ENCODE results near the gene HNRNPH2.

Gene HNRNPH2

GRCh38 chrX:101385026-101385684 lies 22.9 kb upstream of the HNRNPH2 start:
- Histone ChIP-seq H3K4me3 (ENCODE audit: low read length) (no peak overlapping the region), H3K27ac (ENCODE audit: low read length) (no peak overlapping the region), H3K4me1 (ENCODE audit: control insufficient read depth, low read depth, low read length) (peaks cover 15% of the 10 kb centered on the region), H3K9me3 (ENCODE audit: control insufficient read depth, low read depth, low read length) (no peaks in the 10 kb centered on the region), H3K9ac (ENCODE audit: low read length) (no peak overlapping the region), H3K36me3 (ENCODE audit: control insufficient read depth, low read depth, low read length) (no peaks in the 10 kb centered on the region), H3K27me3 (ENCODE audit: control insufficient read depth, insufficient read depth, low read length) (no peaks in the 10 kb centered on the region)

GRCh38 chrX:101385795-101386541 lies 22.1 kb upstream of the HNRNPH2 start, which contains the start of gene BTK:
BTK (minus strand) TSS chrX:101386191; CDS start chrX:101375284, 10,907 bp downstream.
- Histone ChIP-seq H3K4me1 (ENCODE audit: control insufficient read depth, low read depth, low read length) (peaks cover 19% of the 10 kb centered on the region), H3K9ac (ENCODE audit: low read length) (no peak within 1 kb of the TSS), H3K9me3 (ENCODE audit: control insufficient read depth, low read depth, low read length) (no peaks in the 10 kb centered on the region), H3K4me3 (ENCODE audit: low read length) (no peak within 1 kb of the TSS), H3K27ac (ENCODE audit: low read length) (no peak within 1 kb of the TSS), H3K36me3 (ENCODE audit: control insufficient read depth, low read depth, low read length) (no peaks in the 10 kb centered on the region), H3K27me3 (ENCODE audit: control insufficient read depth, insufficient read depth, low read length) (no peaks in the 10 kb centered on the region)

GRCh38 chrX:101386542-101386885 lies 21.5 kb upstream of the HNRNPH2 start:
- Histone ChIP-seq H3K27ac (ENCODE audit: low read length) (no peak overlapping the region), H3K36me3 (ENCODE audit: control insufficient read depth, low read depth, low read length) (peaks cover 4% of the 10 kb centered on the region), H3K9me3 (ENCODE audit: control insufficient read depth, low read depth, low read length) (no peaks in the 10 kb centered on the region), H3K4me1 (ENCODE audit: control insufficient read depth, low read depth, low read length) (peaks cover 19% of the 10 kb centered on the region), H3K27me3 (ENCODE audit: control insufficient read depth, insufficient read depth, low read length) (no peaks in the 10 kb centered on the region), H3K9ac (ENCODE audit: low read length) (no peak overlapping the region), H3K4me3 (ENCODE audit: low read length) (no peak overlapping the region)

- Histone ChIP-seq H3K4me1 (ENCODE audit: control insufficient read depth, low read depth, low read length) (peaks cover 23% of the 10 kb centered on the region), H3K9ac (ENCODE audit: low read length) (no peak overlapping the region), H3K27me3 (ENCODE audit: control insufficient read depth, insufficient read depth, low read length) (no peaks in the 10 kb centered on the region), H3K27ac (ENCODE audit: low read length) (no peak overlapping the region), H3K9me3 (ENCODE audit: control insufficient read depth, low read depth, low read length) (no peaks in the 10 kb centered on the region), H3K36me3 (ENCODE audit: control insufficient read depth, low read depth, low read length) (peaks cover 25% of the 10 kb centered on the region), H3K4me3 (ENCODE audit: low read length) (no peak overlapping the region)
Observed at GRCh38 chrX:101388604-101389003, 19.4 kb upstream of the HNRNPH2 start.

GRCh38 chrX:101390664-101391525 lies 17.1 kb upstream of the HNRNPH2 start, which contains the start of gene RPL36A:
RPL36A (plus strand) TSS chrX:101391011; CDS start chrX:101391044, 33 bp downstream.
- Histone ChIP-seq H3K9ac (ENCODE audit: low read length) (peak within 1 kb of the TSS; percentile 100), H3K27ac (ENCODE audit: low read length) (peak within 1 kb of the TSS; percentile 98), H3K4me3 (ENCODE audit: low read length) (peak within 1 kb of the TSS; percentile 99)

GRCh38 chrX:101391831-101392230 lies 16.2 kb upstream of the HNRNPH2 start:
- Histone ChIP-seq H3K4me3 (ENCODE audit: low read length) (peak overlapping the region; percentile 99), H3K4me1 (ENCODE audit: control insufficient read depth, low read depth, low read length) (peaks cover 18% of the 10 kb centered on the region), H3K36me3 (ENCODE audit: control insufficient read depth, low read depth, low read length) (peaks cover 50% of the 10 kb centered on the region), H3K9me3 (ENCODE audit: control insufficient read depth, low read depth, low read length) (no peaks in the 10 kb centered on the region), H3K27ac (ENCODE audit: low read length) (peak overlapping the region; percentile 98), H3K27me3 (ENCODE audit: control insufficient read depth, insufficient read depth, low read length) (no peaks in the 10 kb centered on the region), H3K9ac (ENCODE audit: low read length) (peak overlapping the region; percentile 100)

More at GRCh38 chrX:101390664-101391525, 17.1 kb upstream of the HNRNPH2 start, which contains the start of gene RPL36A:
- Histone ChIP-seq H3K9me3 (ENCODE audit: control insufficient read depth, low read depth, low read length) (no peaks in the 10 kb centered on the region), H3K27me3 (ENCODE audit: control insufficient read depth, insufficient read depth, low read length) (no peaks in the 10 kb centered on the region), H3K36me3 (ENCODE audit: control insufficient read depth, low read depth, low read length) (peaks cover 45% of the 10 kb centered on the region), H3K4me1 (ENCODE audit: control insufficient read depth, low read depth, low read length) (peaks cover 23% of the 10 kb centered on the region)

GRCh38 chrX:101393530-101394305 lies 14.3 kb upstream of the HNRNPH2 start:
- Histone ChIP-seq H3K9me3 (ENCODE audit: control insufficient read depth, low read depth, low read length) (no peaks in the 10 kb centered on the region), H3K36me3 (ENCODE audit: control insufficient read depth, low read depth, low read length) (peaks cover 53% of the 10 kb centered on the region), H3K27me3 (ENCODE audit: control insufficient read depth, insufficient read depth, low read length) (no peaks in the 10 kb centered on the region), H3K27ac (ENCODE audit: low read length) (no peak overlapping the region), H3K9ac (ENCODE audit: low read length) (peak overlapping the region; percentile 19), H3K4me1 (ENCODE audit: control insufficient read depth, low read depth, low read length) (peaks cover 18% of the 10 kb centered on the region), H3K4me3 (ENCODE audit: low read length) (peak overlapping the region; percentile 99)

- Histone ChIP-seq H3K4me3 (ENCODE audit: low read length) (no peak overlapping the region), H3K27ac (ENCODE audit: low read length) (no peak overlapping the region), H3K9me3 (ENCODE audit: control insufficient read depth, low read depth, low read length) (no peaks in the 10 kb centered on the region), H3K9ac (ENCODE audit: low read length) (no peak overlapping the region), H3K4me1 (ENCODE audit: control insufficient read depth, low read depth, low read length) (peaks cover 18% of the 10 kb centered on the region), H3K27me3 (ENCODE audit: control insufficient read depth, insufficient read depth, low read length) (no peaks in the 10 kb centered on the region), H3K36me3 (ENCODE audit: control insufficient read depth, low read depth, low read length) (peaks cover 53% of the 10 kb centered on the region)
Observed at GRCh38 chrX:101394372-101394771, 13.7 kb upstream of the HNRNPH2 start.

GRCh38 chrX:101395789-101396188 lies 12.2 kb upstream of the HNRNPH2 start:
- H3K27me3 ChIP-seq (ENCODE audit: control insufficient read depth, insufficient read depth, low read length), result no peaks in the 10 kb centered on the region
- H3K4me3 ChIP-seq (ENCODE audit: low read length), result no peak overlapping the region
- H3K9me3 ChIP-seq (ENCODE audit: control insufficient read depth, low read depth, low read length), result no peaks in the 10 kb centered on the region
- no peak overlapping the region for H3K9ac ChIP-seq (ENCODE audit: low read length)
- peaks cover 64% of the 10 kb centered on the region for H3K36me3 ChIP-seq (ENCODE audit: control insufficient read depth, low read depth, low read length)
- H3K27ac ChIP-seq (ENCODE audit: low read length), result no peak overlapping the region
- H3K4me1 ChIP-seq (ENCODE audit: control insufficient read depth, low read depth, low read length), result peaks cover 9% of the 10 kb centered on the region

GRCh38 chrX:101397779-101398178 lies 10.2 kb upstream of the HNRNPH2 start:
- Histone ChIP-seq H3K9me3 (ENCODE audit: control insufficient read depth, low read depth, low read length) (no peaks in the 10 kb centered on the region), H3K4me1 (ENCODE audit: control insufficient read depth, low read depth, low read length) (no peaks in the 10 kb centered on the region), H3K9ac (ENCODE audit: low read length) (no peak overlapping the region), H3K4me3 (ENCODE audit: low read length) (no peak overlapping the region), H3K27me3 (ENCODE audit: control insufficient read depth, insufficient read depth, low read length) (no peaks in the 10 kb centered on the region), H3K27ac (ENCODE audit: low read length) (no peak overlapping the region), H3K36me3 (ENCODE audit: control insufficient read depth, low read depth, low read length) (peaks cover 66% of the 10 kb centered on the region)

Measured in iPS-18a (cell line).